Pancreas (tissue), 10 donors: ENCODE results near the gene PPDPF. TPM values are rescaled to one million over a fixed set of nuclear protein-coding genes. Genes with fewer than 3 reads are reported as not detected.
A peak's percentile ranks its signal among the peaks of the same experiment; 100 is the strongest.

Experiments
- ATAC-seq, 4 donors: fragments of 200-7000 bp; cut with Tn5 transposase; one replicate each; pipeline versions ENCODE4 v1.8.0 to v1.9.1; 2020; ENCODE audit warnings: mild to moderate bottlenecking in 4 of 4, moderate library complexity in 4 of 4
- DNase-seq, 6 donors: peaks; one replicate each; pipeline ENCODE4 v3.0.0-alpha.2; 2020
- FAIRE-seq: peaks from 2 replicates; lab custom pipeline; 2012; peaks lifted over from hg19 to GRCh38; lab: Jason Lieb, UNC
- H3K27ac ChIP-seq, 4 donors: fragments of 200-600 bp; sonication (generic); 1 replicate in 3 of 4; 2 replicates in 1 of 4; pipeline versions ENCODE4 v1.5.0 to v1.8.0; 2020
- H3K27me3 ChIP-seq, 4 donors: fragments of 200-600 bp; one replicate each; pipeline ENCODE4 v1.8.0; 2021
- H3K36me3 ChIP-seq, 3 donors: fragments of 200-600 bp; sonication (generic) in 1 of 3; one replicate each; pipeline versions ENCODE4 v1.5.0 to v1.8.0; 2020 to 2021
- H3K4me1 ChIP-seq, 3 donors: fragments of 200-600 bp; one replicate each; pipeline ENCODE4 v1.8.0; 2021
- H3K4me3 ChIP-seq, 4 donors: fragments of 200-600 bp; sonication (generic) in 2 of 4; one replicate each; pipeline versions ENCODE4 v1.5.0 to v1.8.0; 2020 to 2021
- H3K9me3 ChIP-seq, 4 donors: fragments of 200-600 bp; one replicate each; pipeline ENCODE4 v1.8.0; 2021
- WGBS, 2 donors: extraction: QIAGEN DNeasy Blood & Tissue Kit; methylation state at CpG; one replicate each; pipeline ENCODE4 v1.1.7; 2013; 5-methylcytosine and 5-hydroxymethylcytosine counted together
- intact Hi-C, 3 donors: fragments of 100-400 bp; cut with DNase I; formaldehyde crosslinking; loops; one replicate each; pipeline versions ENCODE4 v1.11.1 to v1.14.2; 2022
- polyA plus RNA-seq, 2 donors: library from polyadenylated mRNA; stranded (reverse); fragments of 200-250 nt; gene quantifications; one replicate each; pipeline ENCODE4 v1.2.3, GENCODE V29; 2013
- total RNA-seq, 6 donors: library from RNA; stranded (reverse); fragmentation: NEBNext Ultra II Directional in 4 of 6; extraction: Animal tissue kit (Norgen Biotek cat#: 25700) in 4 of 6; gene quantifications; one replicate each; pipeline versions ENCODE4 v1.2.1 to v1.2.4, GENCODE V29; 2021 to 2023
- TF ChIP-seq, protein P1 (sequence below), 4 donors: fragments of 200-600 bp; sonication (generic) in 3 of 4; IDR thresholded peaks; one replicate each; pipeline versions ENCODE4 v1.5.0 to v1.8.0; 2021; ENCODE audit warnings: antibody characterized with exemption in 4 of 4
- donor health status: healthy with polysubstance abuse.
- donor health status: DM: no; HTN: no; CAD: no; lungs with moderate emphysema.
- donor health status: DM: no; HTN: no; CAD: no.
- donor health status: control.
- donor health status: control.
- donor health status: Bipolar disorder and iron deficiency.
- donor health status: DM: yes; HTN: yes; CAD: no.
- donor health status: DM: no; HTN: no; CAD: no.
- donor health status: DM: no; HTN: no; CAD: no.
- donor health status: DM: yes; HTN: yes; CAD: no.

The PPDPF gene
- total and polyA plus RNA-seq, 8 donors = 77.7 to 224 (median 155) TPM

DNA sequence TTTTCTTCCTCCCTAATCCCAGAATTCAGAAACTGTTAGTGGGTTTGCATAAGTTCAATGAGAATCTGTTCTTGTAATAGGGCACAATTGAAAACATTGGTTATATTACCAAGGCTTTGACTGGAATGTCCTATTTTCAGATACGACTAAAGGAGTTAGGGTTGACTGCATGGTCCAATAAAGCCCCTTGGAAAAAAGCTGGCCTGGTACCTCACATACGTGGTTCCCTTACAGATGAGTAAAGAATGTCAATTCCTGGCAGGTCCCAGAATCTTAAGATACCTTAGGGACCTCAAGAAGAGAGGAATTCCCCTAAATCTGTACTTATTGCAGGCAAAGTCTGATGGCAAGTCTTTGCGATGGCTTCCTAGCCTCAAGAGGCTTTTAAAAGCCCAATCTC, 4.6 kb downstream of the PPDPF start:
- WGBS, 2 donors = 66 to 77% methylated on average over 3 of the region's 3 CpGs
- intact Hi-C loops = no loop called here
- Histone ChIP-seq H3K27me3 (no peaks in the 10 kb centered on the region), H3K4me1 (peaks cover 6 to 8% (median 7%) of the 10 kb centered on the region in 3 donors), H3K27ac (no peak overlapping the region), H3K4me3 (no peak overlapping the region), H3K9me3 (no peaks in the 10 kb centered on the region), H3K36me3 (no peaks in the 10 kb centered on the region)
- ATAC-seq = no peak
- no peak for DNase-seq
- no peak for FAIRE-seq
- TF ChIP-seq, protein P1, sequence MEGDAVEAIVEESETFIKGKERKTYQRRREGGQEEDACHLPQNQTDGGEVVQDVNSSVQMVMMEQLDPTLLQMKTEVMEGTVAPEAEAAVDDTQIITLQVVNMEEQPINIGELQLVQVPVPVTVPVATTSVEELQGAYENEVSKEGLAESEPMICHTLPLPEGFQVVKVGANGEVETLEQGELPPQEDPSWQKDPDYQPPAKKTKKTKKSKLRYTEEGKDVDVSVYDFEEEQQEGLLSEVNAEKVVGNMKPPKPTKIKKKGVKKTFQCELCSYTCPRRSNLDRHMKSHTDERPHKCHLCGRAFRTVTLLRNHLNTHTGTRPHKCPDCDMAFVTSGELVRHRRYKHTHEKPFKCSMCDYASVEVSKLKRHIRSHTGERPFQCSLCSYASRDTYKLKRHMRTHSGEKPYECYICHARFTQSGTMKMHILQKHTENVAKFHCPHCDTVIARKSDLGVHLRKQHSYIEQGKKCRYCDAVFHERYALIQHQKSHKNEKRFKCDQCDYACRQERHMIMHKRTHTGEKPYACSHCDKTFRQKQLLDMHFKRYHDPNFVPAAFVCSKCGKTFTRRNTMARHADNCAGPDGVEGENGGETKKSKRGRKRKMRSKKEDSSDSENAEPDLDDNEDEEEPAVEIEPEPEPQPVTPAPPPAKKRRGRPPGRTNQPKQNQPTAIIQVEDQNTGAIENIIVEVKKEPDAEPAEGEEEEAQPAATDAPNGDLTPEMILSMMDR (IDR thresholded peaks at IDR 0.05) = no peak

DNA sequence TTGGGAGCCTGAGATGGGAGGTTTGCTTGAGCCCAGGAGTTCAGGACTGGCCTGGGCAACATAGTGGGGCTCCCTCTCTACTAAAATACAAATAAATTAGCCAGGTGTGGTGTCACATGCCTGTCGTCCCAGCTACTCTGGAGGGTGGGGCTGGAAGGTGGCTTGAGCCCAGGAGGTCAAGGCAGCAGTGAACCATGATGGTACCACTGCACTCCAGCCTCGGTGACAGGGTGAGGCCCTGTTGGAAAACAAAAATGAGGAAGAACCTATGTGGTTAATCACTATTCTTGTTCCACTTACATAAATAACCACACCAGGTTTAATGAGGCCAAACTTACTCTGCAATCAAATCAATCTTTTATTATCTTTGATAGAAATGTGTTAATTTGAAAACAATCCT, 5.4 kb downstream of the PPDPF start:
- intact Hi-C loops = no loop called here
- no peak for ATAC-seq
- peak in 1 of 6 donors; percentile 33 for DNase-seq

DNA sequence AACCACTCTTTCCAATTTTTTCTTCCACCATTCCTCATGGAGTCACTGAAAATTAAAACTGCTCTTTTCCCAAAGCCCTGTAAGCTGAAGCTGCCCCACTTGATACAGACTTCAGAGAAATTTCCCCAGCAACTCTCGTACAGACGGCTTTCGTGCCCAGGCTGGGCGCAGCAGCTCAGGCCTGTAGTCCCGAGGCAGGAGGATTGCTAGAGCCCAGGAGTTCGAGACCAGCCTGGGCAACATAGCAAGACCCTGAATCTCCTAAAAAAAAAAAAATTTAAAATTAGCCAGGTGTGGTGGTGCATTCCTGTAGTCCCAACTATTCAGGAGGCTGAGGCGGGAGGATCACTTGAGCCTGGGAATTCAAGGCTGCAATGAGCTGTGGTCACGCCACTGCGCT, 6.6 kb downstream of the PPDPF start:
- no peak overlapping the region for H3K4me3 ChIP-seq
- peaks cover 4 to 5% (median 5%) of the 10 kb centered on the region in 3 donors for H3K4me1 ChIP-seq
- no peak for FAIRE-seq
- H3K36me3 ChIP-seq = no peaks in the 10 kb centered on the region
- no peak for ATAC-seq
- no peaks in the 10 kb centered on the region for H3K27me3 ChIP-seq
- TF ChIP-seq, protein P1 (IDR thresholded peaks at IDR 0.05) = no peak
- no peaks in the 10 kb centered on the region for H3K9me3 ChIP-seq
- no peak overlapping the region for H3K27ac ChIP-seq
- intact Hi-C loops = no loop called here
- no peak for DNase-seq
- 80 to 91% methylated on average over 9 of the region's 9 CpGs for WGBS, 2 donors

More for the DNA sequence above, 5.4 kb downstream of the PPDPF start:
- Histone ChIP-seq H3K4me3 (no peak overlapping the region), H3K4me1 (peaks cover 6 to 8% (median 7%) of the 10 kb centered on the region in 3 donors), H3K27me3 (no peaks in the 10 kb centered on the region), H3K27ac (no peak overlapping the region), H3K9me3 (no peaks in the 10 kb centered on the region), H3K36me3 (no peaks in the 10 kb centered on the region)
- TF ChIP-seq, protein P1 (IDR thresholded peaks at IDR 0.05) = no peak
- no peak for FAIRE-seq
- 8% methylated on average over 2 of the region's 2 CpGs for WGBS, 2 donors

DNA sequence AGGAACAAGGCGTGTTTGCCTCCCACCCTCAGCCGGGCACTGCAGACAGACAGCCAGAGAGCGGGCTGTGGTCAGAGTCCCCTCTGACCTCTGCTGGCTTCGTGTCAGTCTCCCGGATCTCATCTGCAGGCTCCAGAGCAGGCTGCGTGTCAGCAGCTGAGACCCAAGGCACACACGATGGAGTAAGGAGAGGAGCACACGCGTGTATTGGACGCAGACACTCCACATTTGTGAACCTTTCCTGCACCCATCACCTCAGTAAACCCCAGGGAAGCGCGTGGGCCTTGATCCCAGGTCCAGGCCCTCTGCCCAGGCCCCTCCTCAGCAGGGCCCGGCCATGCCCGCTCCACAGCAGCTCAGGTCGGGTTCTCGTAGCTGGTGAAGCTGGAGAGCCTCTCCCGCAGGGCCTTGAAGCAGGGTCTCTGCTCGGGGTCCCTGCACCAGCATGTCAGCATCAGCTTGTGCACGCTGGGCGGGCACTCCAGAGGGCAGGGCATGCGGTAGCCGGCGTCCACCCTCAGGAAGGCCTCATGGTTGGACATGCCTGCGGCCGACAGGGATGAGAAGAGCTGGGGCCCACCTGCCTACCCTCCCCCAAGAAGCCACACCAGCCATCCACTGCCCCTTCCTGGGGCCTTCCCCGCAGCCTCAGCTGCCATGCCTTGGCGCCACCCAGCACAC, 8.8 kb downstream of the PPDPF start:
- FAIRE-seq = no peak
- peak in 2 of 6 donors; percentile 29 to 73 for DNase-seq
- ATAC-seq = no peak
- Histone ChIP-seq H3K36me3 (no peaks in the 10 kb centered on the region), H3K27ac (no peak overlapping the region), H3K4me1 (peaks cover 0 to 4% (median 0%) of the 10 kb centered on the region in 3 donors), H3K9me3 (no peaks in the 10 kb centered on the region), H3K4me3 (no peak overlapping the region), H3K27me3 (no peaks in the 10 kb centered on the region)
- WGBS, 2 donors = 71 to 85% methylated on average over 27 of the region's 27 CpGs
- TF ChIP-seq, protein P1 (IDR thresholded peaks at IDR 0.05) = no peak
- intact Hi-C loops = no loop called here
